PFSK-1 (cell line): ENCODE data around the gene PLAC9.

Experiments
- FOXP2 ChIP-seq: optimal IDR thresholded peaks from 2 replicates; pipeline ENCODE3; 2011; ENCODE audit warnings: borderline replicate concordance, control low read depth, inconsistent platforms; ENCODE audit not compliant: insufficient read depth; ENCODE audit errors: extremely low read length, extremely low read depth
- POLR2AphosphoS5 ChIP-seq: IDR thresholded peaks from 2 replicates; pipeline ENCODE4 v1.6.1; 2012; ENCODE audit warnings: low read depth, mild to moderate bottlenecking, control low read depth, low read length, moderate library complexity
- TAF1 ChIP-seq: IDR thresholded peaks from 2 replicates; pipeline ENCODE4 v1.6.1; 2012; ENCODE audit warnings: low read length, control low read depth, borderline replicate concordance; ENCODE audit not compliant: insufficient read depth

DNA sequence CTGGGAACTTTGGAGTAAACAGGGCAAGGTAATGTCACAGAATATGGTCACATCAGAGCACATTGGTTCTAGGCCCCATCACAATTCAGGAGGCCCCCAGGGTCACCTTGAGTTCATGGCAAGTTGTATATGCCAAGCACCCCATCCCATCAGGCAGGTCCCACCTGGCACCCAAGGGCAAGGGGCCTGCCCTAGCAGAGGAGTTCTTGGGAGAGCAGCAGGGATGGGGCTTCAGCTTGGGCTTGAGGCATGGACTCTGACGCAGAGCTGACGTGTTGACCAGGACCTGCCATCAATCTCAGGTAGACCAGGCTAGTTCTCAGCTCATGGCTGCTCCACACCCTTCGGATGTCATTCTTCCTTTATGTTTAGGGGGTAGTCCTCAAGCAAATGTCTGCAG, 20.9 kb downstream of the PLAC9 start:
- TF ChIP-seq POLR2AphosphoS5 (no peak), FOXP2 (no peak), TAF1 (no peak)
